Upper lobe of left lung (tissue), 4 donors: ENCODE measurements around the gene TRIM56.

Experiments used
- POLR2A ChIP-seq, 4 donors: fragments of 450-650 bp; IDR thresholded peaks; one replicate each; pipeline ENCODE4 v1.5.1; 2016 to 2017; ENCODE audit warnings: antibody characterized with exemption in 4 of 4, mild to moderate bottlenecking in 2 of 4
- POLR2AphosphoS5 ChIP-seq, 2 donors: sonication (generic); formaldehyde crosslinking; IDR thresholded peaks; one replicate each; pipeline ENCODE4 v1.5.1; 2017; ENCODE audit warnings: antibody characterized with exemption in 2 of 2
- TF ChIP-seq, protein P1 (sequence below), 6 experiments: fragments of 450-650 bp in 4 of 6; fragments of 200-600 bp in 2 of 6; sonication (generic) in 2 of 6; IDR thresholded peaks; one replicate each; pipeline ENCODE4 v1.5.1; 2016 to 2019; ENCODE audit warnings: antibody characterized with exemption in 6 of 6

DNA sequence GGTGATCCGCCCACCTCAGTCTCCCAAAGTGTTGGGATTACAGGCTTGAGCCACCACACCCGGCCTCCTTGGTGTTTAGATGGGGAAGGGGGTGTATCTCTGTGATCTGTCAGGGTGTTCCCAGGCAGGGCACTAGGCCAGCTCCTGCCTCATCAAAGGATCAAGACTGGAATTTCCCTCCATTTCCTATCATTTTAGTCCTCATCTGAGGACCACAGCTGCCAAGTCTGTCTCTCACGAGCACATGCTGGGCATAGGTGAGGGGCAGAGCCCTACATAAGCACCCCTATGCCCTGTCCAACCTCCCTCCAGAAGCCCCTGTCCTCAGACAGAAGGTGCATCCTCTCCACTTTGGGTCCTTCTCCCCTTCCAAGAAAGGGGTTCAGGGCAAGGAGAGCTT lies 19.5 kb downstream of the TRIM56 start:
- TF ChIP-seq, protein P1, sequence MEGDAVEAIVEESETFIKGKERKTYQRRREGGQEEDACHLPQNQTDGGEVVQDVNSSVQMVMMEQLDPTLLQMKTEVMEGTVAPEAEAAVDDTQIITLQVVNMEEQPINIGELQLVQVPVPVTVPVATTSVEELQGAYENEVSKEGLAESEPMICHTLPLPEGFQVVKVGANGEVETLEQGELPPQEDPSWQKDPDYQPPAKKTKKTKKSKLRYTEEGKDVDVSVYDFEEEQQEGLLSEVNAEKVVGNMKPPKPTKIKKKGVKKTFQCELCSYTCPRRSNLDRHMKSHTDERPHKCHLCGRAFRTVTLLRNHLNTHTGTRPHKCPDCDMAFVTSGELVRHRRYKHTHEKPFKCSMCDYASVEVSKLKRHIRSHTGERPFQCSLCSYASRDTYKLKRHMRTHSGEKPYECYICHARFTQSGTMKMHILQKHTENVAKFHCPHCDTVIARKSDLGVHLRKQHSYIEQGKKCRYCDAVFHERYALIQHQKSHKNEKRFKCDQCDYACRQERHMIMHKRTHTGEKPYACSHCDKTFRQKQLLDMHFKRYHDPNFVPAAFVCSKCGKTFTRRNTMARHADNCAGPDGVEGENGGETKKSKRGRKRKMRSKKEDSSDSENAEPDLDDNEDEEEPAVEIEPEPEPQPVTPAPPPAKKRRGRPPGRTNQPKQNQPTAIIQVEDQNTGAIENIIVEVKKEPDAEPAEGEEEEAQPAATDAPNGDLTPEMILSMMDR (IDR thresholded peaks at IDR 0.05), result no peak
- TF ChIP-seq POLR2AphosphoS5 (IDR thresholded peaks at IDR 0.05) (peak in 1 of 2 donors; percentile 22), POLR2A (IDR thresholded peaks at IDR 0.05) (no peak)
